ENCODE measurements around the gene SOX5.
"Not testable (repeated sequence)": the region's sequence is repeated elsewhere in the genome, so short reads cannot be mapped to it uniquely, and the experiment has no call there.

SOX5 gene

GRCh38 chr12:23751641-23752040 is 197.8 kb downstream of the SOX5 start:
- DNase-seq: no peak

GRCh38 chr12:23750923-23751322 is 198.5 kb downstream of the SOX5 start:
- DNase-seq: no peak

GRCh38 chr12:23744696-23745095 is 204.8 kb downstream of the SOX5 start:
- no peak for DNase-seq

- DNase-seq: no peak
Observed at GRCh38 chr12:23742574-23742973, 206.9 kb downstream of the SOX5 start.

- DNase-seq: no peak
Observed at GRCh38 chr12:23731493-23731892, 218.0 kb downstream of the SOX5 start.

- DNase-seq: no peak
Observed at GRCh38 chr12:23731035-23731434, 218.4 kb downstream of the SOX5 start.

- DNase-seq: no peak
Observed at GRCh38 chr12:23729359-23729758, 220.1 kb downstream of the SOX5 start.

GRCh38 chr12:23726646-23727045 is 222.8 kb downstream of the SOX5 start:
- DNase-seq: no peak

GRCh38 chr12:23722655-23723054 is 226.8 kb downstream of the SOX5 start:
- DNase-seq: no peak

- DNase-seq: no peak
Observed at GRCh38 chr12:23721268-23721667, 228.2 kb downstream of the SOX5 start.

- DNase-seq: no peak
Observed at GRCh38 chr12:23719493-23719892, 230.0 kb downstream of the SOX5 start.

GRCh38 chr12:23710361-23710760 is 239.1 kb downstream of the SOX5 start:
- not testable (repeated sequence) for DNase-seq

GRCh38 chr12:23708185-23708837 is 241.2 kb downstream of the SOX5 start:
- no peak for DNase-seq

- DNase-seq: no peak
Observed at GRCh38 chr12:23707270-23707669, 242.2 kb downstream of the SOX5 start.

GRCh38 chr12:23704992-23705943 is 244.2 kb downstream of the SOX5 start:
- no peak for DNase-seq

- DNase-seq: peak; percentile 77
Observed at GRCh38 chr12:23703051-23703450, 246.4 kb downstream of the SOX5 start.

GRCh38 chr12:23699031-23699430 is 250.4 kb downstream of the SOX5 start:
- no peak for DNase-seq

GRCh38 chr12:23694920-23695319 is 254.6 kb downstream of the SOX5 start:
- no peak for DNase-seq

GRCh38 chr12:23694307-23694706 is 255.2 kb downstream of the SOX5 start:
- DNase-seq: no peak

- no peak for DNase-seq
Observed at GRCh38 chr12:23687947-23688346, 261.5 kb downstream of the SOX5 start.

GRCh38 chr12:23686095-23686494 is 263.4 kb downstream of the SOX5 start:
- DNase-seq: no peak

GRCh38 chr12:23684121-23684520 is 265.3 kb downstream of the SOX5 start:
- DNase-seq: no peak

GRCh38 chr12:23681237-23681636 is 268.2 kb downstream of the SOX5 start:
- no peak for DNase-seq

GRCh38 chr12:23674064-23674463 is 275.4 kb downstream of the SOX5 start:
- DNase-seq: no peak

Measured in NCI-H2171 treated with DMSO at 0.1 percent for 48 hours (cell line).